OCI-LY1 (cell line): ENCODE results near the gene EXOC6B.

ENCODE experiments used
- H2AFZ ChIP-seq: fragments of 200-600 bp; sonication (generic), shearing (Covaris generic); 2 replicates; pipeline ENCODE4 v1.6.0; 2014; ENCODE audit warnings: antibody characterized with exemption, mild to moderate bottlenecking, low read length
- H3F3A ChIP-seq: fragments of 200-600 bp; sonication (generic), shearing (Covaris generic); 2 replicates; pipeline ENCODE4 v1.6.0; 2014; ENCODE audit warnings: mild to moderate bottlenecking, antibody characterized with exemption, low read length, moderate library complexity; ENCODE audit not compliant: insufficient read depth
- H3K27ac ChIP-seq: fragments of 200-600 bp; sonication (generic); 2 replicates; pipeline ENCODE4 v1.5.1; 2014; ENCODE audit warnings: low read length, mixed run types, mild to moderate bottlenecking, low read depth; ENCODE audit not compliant: poor library complexity, severe bottlenecking
- H3K27me3 ChIP-seq: fragments of 200-600 bp; sonication (generic); 2 replicates; pipeline ENCODE4 v1.6.0; 2014; ENCODE audit warnings: antibody characterized with exemption, mild to moderate bottlenecking, low read length, moderate library complexity; ENCODE audit not compliant: insufficient read depth
- H3K36me3 ChIP-seq: fragments of 200-600 bp; sonication (generic); 2 replicates; pipeline ENCODE4 v1.6.1; 2014; ENCODE audit warnings: mild to moderate bottlenecking, antibody characterized with exemption, low read length, moderate library complexity, mixed read lengths; ENCODE audit not compliant: insufficient read depth
- H3K4me1 ChIP-seq: fragments of 200-600 bp; sonication (generic); 2 replicates; pipeline ENCODE4 v1.5.1; 2014; ENCODE audit warnings: mild to moderate bottlenecking, low read length, moderate library complexity; ENCODE audit not compliant: insufficient read depth, severe bottlenecking
- H3K4me2 ChIP-seq: fragments of 200-600 bp; sonication (generic), shearing (Covaris generic); 2 replicates; pipeline ENCODE4 v1.6.1; 2014; ENCODE audit warnings: low read length
- H3K4me3 ChIP-seq: fragments of 200-600 bp; sonication (generic); 2 replicates; pipeline ENCODE4 v1.5.1; 2014; ENCODE audit warnings: low read length, low read depth, mild to moderate bottlenecking, mixed read lengths; ENCODE audit not compliant: poor library complexity, severe bottlenecking
- H3K79me2 ChIP-seq: fragments of 200-600 bp; shearing (Covaris generic); 2 replicates; pipeline ENCODE4 v1.6.1; 2016; ENCODE audit warnings: mixed run types, low read length, mixed read lengths; ENCODE audit not compliant: insufficient read depth
- H3K9ac ChIP-seq: fragments of 200-600 bp; sonication (generic), shearing (Covaris generic); 2 replicates; pipeline ENCODE4 v1.6.1; 2014; ENCODE audit warnings: mild to moderate bottlenecking, low read length, mixed read lengths
- H3K9me2 ChIP-seq: fragments of 200-600 bp; sonication (generic), shearing (Covaris generic); 2 replicates; pipeline ENCODE4 v1.6.1; 2014; ENCODE audit warnings: low read depth, mild to moderate bottlenecking, low read length, mixed read lengths
- H3K9me3 ChIP-seq: fragments of 200-600 bp; shearing (Covaris generic); 2 replicates; pipeline ENCODE4 v1.6.1; 2014; ENCODE audit warnings: low read length, mixed read lengths
- H4K20me1 ChIP-seq: fragments of 200-600 bp; sonication (generic), shearing (Covaris generic); 2 replicates; pipeline ENCODE4 v1.6.0; 2016; ENCODE audit warnings: mild to moderate bottlenecking, low read length; ENCODE audit not compliant: insufficient read depth
- CTCF ChIP-seq: fragments of 200-600 bp; sonication (generic), shearing (Covaris generic); IDR thresholded peaks from 2 replicates; pipeline ENCODE4 v1.5.1; 2017; ENCODE audit warnings: mild to moderate bottlenecking, antibody characterized with exemption, low read length, moderate library complexity, mixed read lengths
- EZH2 ChIP-seq: fragments of 200-600 bp; sonication (generic), shearing (Covaris generic); IDR thresholded peaks from 2 replicates; pipeline ENCODE4 v1.8.0; 2017; ENCODE audit warnings: borderline replicate concordance, mixed run types, mild to moderate bottlenecking, antibody characterized with exemption, low read length, moderate library complexity, mixed read lengths

The EXOC6B gene

GRCh38 chr2:72181616-72182015 lies 644.2 kb downstream of the EXOC6B start:
- H3K36me3 ChIP-seq, result no peaks in the 10 kb centered on the region
- TF ChIP-seq EZH2, result no peak
- no peak for TF ChIP-seq CTCF
- no peaks in the 10 kb centered on the region for H3K9me2 ChIP-seq
- no peaks in the 10 kb centered on the region for H4K20me1 ChIP-seq
- no peaks in the 10 kb centered on the region for H3K27me3 ChIP-seq
- H3K27ac ChIP-seq, result no peak overlapping the region
- H3K4me2 ChIP-seq, result no peak overlapping the region
- no peak overlapping the region for H3K4me3 ChIP-seq
- H3K9ac ChIP-seq, result no peak overlapping the region
- no peaks in the 10 kb centered on the region for H3K9me3 ChIP-seq
- no peaks in the 10 kb centered on the region for H3F3A ChIP-seq
- H2AFZ ChIP-seq, result no peak overlapping the region
- H3K4me1 ChIP-seq, result no peaks in the 10 kb centered on the region
- no peaks in the 10 kb centered on the region for H3K79me2 ChIP-seq

DNA sequence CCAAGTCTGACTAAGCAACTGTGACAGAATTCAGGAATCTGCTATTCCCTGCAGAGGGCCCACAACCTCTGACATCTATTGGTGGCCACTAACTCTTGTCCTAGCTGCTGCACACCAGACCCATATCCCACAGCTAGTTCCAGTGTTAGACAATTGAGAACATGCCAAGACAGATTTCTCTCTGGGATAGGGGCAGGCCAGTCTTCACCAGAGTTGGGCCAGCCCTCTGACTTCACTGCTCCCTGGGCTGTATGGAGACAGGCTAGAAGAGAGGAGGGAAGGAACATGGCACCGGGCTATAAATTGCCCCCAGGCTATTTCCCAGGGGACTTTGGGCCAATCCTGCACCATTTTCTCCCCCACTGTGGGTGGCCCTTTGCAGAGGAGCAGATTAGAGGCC lies 645.5 kb downstream of the EXOC6B start:
- Histone ChIP-seq H3K27me3 (no peaks in the 10 kb centered on the region), H3F3A (no peaks in the 10 kb centered on the region), H3K9me2 (no peaks in the 10 kb centered on the region), H3K4me3 (no peak overlapping the region), H4K20me1 (no peaks in the 10 kb centered on the region), H3K4me1 (no peaks in the 10 kb centered on the region), H3K9me3 (no peaks in the 10 kb centered on the region), H2AFZ (no peak overlapping the region), H3K27ac (no peak overlapping the region), H3K79me2 (no peaks in the 10 kb centered on the region), H3K4me2 (no peak overlapping the region), H3K36me3 (no peaks in the 10 kb centered on the region), H3K9ac (no peak overlapping the region)
- TF ChIP-seq EZH2 (no peak), CTCF (no peak)

GRCh38 chr2:72178551-72178950 lies 647.3 kb downstream of the EXOC6B start:
- Histone ChIP-seq H3K9me3 (no peaks in the 10 kb centered on the region), H3K27me3 (no peaks in the 10 kb centered on the region), H3K27ac (no peak overlapping the region), H3K9ac (no peak overlapping the region), H3K79me2 (no peaks in the 10 kb centered on the region), H3K36me3 (no peaks in the 10 kb centered on the region), H2AFZ (no peak overlapping the region), H4K20me1 (no peaks in the 10 kb centered on the region), H3K4me3 (no peak overlapping the region), H3K4me1 (no peaks in the 10 kb centered on the region), H3F3A (no peaks in the 10 kb centered on the region), H3K4me2 (no peak overlapping the region), H3K9me2 (no peaks in the 10 kb centered on the region)
- TF ChIP-seq CTCF (no peak), EZH2 (no peak)
